Cardiac muscle cell (in vitro differentiated cells and primary cell): Measurements from ENCODE around the gene PRRT1B. TPM values are rescaled to one million over a fixed set of nuclear protein-coding genes. Genes with fewer than 3 reads are reported as not detected.

Experiments
- DNase-seq, 2 donors: peaks; one replicate each; pipeline versions ENCODE4 v3.0.0 to v3.0.0-alpha.2; 2010 to 2017; ENCODE audit warnings: low read depth in 1 of 2, low spot score in 1 of 2
- H3K27ac ChIP-seq: fragments of 200-600 bp; sonication (generic); 2 replicates; pipeline ENCODE4 v1.5.1; 2016
- H3K27me3 ChIP-seq: fragments of 200-600 bp; sonication (generic); 2 replicates; pipeline ENCODE4 v1.6.0; 2016; ENCODE audit warnings: control low read depth
- H3K36me3 ChIP-seq: fragments of 200-600 bp; sonication (generic); 2 replicates; pipeline ENCODE4 v1.5.1; 2016; ENCODE audit warnings: control low read depth
- H3K4me1 ChIP-seq: fragments of 200-600 bp; sonication (generic); 2 replicates; pipeline ENCODE4 v1.8.1; 2017; ENCODE audit warnings: low read depth, mild to moderate bottlenecking, mixed run types
- H3K4me3 ChIP-seq: fragments of 200-600 bp; sonication (generic); 2 replicates; pipeline ENCODE4 v1.5.1; 2016; ENCODE audit warnings: mild to moderate bottlenecking
- H3K9me3 ChIP-seq: fragments of 200-600 bp; sonication (generic); 2 replicates; pipeline ENCODE4 v1.5.1; 2017; ENCODE audit warnings: low read depth, mild to moderate bottlenecking, control low read depth
- polyA plus RNA-seq: library from polyadenylated mRNA; unstranded; fragments of >200 nt; fragmentation: Nextera tagmentation; extraction: Ambion mirVana; gene quantifications from 2 replicates; pipeline ENCODE4 v1.2.1, GENCODE V29; 2016
- total RNA-seq: library from RNA; depleted of rRNA; stranded (reverse); fragments of >200 nt; gene quantifications from 2 replicates; pipeline ENCODE4 v1.2.3, GENCODE V29; 2016
- TF ChIP-seq, protein P1 (sequence below): IDR thresholded peaks from 2 replicates; pipeline ENCODE4 v1.5.1; 2012; ENCODE audit warnings: low read depth, mild to moderate bottlenecking, low read length

The PRRT1B gene
- total and polyA plus RNA-seq, 2 experiments from 2014 or later = not detected

DNA sequence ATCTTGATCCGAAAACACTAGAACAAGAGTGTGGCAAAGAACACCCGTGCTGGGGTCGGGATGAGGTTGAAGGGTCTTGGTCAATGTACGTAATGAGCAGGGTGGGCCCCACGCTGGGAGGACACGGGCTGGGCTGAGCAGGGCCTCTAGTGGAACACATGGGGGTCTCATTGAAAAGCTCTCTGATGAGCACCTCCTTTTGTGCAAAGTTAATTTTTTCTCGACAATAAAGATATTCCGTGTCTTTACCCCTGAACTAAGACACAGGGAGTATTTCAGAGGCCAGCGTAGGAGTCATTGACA lies 22.3 kb upstream of the PRRT1B start:
- DNase-seq = no peak
- Histone ChIP-seq H3K36me3 (peaks cover 46% of the 10 kb centered on the region), H3K4me3 (no peak overlapping the region), H3K27me3 (no peaks in the 10 kb centered on the region), H3K9me3 (no peaks in the 10 kb centered on the region), H3K27ac (no peak overlapping the region), H3K4me1 (peaks cover 2% of the 10 kb centered on the region)
- TF ChIP-seq, protein P1, sequence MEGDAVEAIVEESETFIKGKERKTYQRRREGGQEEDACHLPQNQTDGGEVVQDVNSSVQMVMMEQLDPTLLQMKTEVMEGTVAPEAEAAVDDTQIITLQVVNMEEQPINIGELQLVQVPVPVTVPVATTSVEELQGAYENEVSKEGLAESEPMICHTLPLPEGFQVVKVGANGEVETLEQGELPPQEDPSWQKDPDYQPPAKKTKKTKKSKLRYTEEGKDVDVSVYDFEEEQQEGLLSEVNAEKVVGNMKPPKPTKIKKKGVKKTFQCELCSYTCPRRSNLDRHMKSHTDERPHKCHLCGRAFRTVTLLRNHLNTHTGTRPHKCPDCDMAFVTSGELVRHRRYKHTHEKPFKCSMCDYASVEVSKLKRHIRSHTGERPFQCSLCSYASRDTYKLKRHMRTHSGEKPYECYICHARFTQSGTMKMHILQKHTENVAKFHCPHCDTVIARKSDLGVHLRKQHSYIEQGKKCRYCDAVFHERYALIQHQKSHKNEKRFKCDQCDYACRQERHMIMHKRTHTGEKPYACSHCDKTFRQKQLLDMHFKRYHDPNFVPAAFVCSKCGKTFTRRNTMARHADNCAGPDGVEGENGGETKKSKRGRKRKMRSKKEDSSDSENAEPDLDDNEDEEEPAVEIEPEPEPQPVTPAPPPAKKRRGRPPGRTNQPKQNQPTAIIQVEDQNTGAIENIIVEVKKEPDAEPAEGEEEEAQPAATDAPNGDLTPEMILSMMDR = no peak

DNA sequence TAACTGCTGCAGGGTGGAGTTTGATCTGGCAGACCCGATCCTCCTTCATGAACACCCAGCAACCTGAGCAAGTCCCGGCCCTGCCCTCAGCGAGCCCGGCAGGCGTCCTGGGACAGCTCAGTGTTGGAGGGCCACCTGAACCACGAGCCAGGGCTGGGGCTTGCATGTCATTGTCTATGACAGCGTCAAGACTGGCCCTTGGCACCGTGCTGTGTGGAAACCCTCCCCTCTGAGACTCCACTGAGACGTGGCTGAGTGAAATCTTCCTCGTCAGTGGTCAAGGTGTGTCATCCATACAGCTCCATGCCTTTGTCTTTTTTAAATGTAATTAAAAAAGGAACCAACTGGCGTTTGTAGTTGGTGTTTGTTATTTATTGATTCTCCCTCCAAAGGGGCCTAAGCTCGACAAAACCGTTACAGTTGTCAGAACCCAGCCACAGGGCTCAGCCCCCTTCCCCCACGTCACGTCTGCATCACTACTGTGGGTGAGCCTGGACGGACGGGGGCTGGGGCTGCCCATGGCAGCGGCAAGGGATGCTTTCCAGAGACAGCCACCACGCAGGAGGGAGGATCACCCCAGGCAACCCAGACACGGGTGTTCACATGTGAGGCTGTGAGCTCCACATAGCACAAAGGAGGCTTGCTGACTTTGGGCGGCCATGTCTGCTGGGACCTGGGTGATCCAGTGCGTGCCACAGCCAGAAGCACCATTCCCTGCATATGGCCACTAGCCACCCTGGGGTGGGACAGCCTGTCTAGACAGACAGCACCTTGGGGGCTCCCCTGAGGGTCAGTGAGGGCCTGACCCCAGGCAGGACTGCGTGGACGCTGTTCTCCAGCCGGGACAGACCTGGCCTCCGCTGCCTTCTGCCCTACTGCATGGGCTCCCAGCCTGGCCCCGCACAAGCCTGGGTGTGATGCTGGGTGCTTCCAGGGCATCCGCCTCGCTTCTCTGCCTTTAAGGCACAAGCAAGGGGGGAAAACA lies 21.6 kb upstream of the PRRT1B start:
- H3K36me3 ChIP-seq = peaks cover 47% of the 10 kb centered on the region
- H3K27ac ChIP-seq = peak overlapping the region; percentile 68
- H3K4me1 ChIP-seq = no peaks in the 10 kb centered on the region
- H3K4me3 ChIP-seq = no peak overlapping the region
- TF ChIP-seq, protein P1 = no peak
- H3K9me3 ChIP-seq = no peaks in the 10 kb centered on the region
- DNase-seq = no peak
- H3K27me3 ChIP-seq = no peaks in the 10 kb centered on the region

DNA sequence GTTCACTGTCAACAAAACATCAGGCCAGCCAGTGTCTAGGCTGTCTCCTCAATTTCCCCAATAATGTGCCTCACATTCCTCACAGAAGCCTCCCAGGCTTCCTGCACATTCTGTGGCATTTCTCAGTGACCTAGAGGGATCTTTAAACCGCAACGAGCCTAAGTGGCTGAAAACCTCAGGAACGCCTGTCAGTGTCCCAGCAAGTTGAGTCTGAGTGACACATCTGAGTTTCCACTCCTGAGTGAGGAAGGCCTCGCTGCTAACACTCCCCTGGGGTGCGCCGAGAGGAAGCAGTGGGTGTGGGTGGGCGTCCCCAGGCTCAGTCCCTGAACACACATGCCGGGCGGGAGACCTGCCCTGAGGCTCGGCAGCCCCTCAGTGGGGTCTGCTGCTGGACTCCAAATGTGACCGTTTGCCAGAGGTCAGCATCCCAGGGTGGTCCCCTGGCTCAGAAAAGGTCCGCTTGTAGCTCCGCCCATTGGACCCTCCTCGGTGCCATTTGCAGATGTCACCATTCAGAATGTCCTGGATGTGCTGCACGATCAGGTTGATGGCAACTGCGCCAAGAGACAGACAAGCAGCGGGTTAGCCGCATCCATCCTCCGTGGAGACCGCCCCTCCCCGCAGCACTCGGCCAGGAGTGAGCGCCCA lies 20.5 kb upstream of the PRRT1B start:
- Histone ChIP-seq H3K4me3 (no peak overlapping the region), H3K27me3 (no peaks in the 10 kb centered on the region), H3K27ac (peak overlapping the region; percentile 68), H3K9me3 (no peaks in the 10 kb centered on the region), H3K36me3 (peaks cover 39% of the 10 kb centered on the region), H3K4me1 (no peaks in the 10 kb centered on the region)
- no peak for DNase-seq
- TF ChIP-seq, protein P1 = no peak

DNA sequence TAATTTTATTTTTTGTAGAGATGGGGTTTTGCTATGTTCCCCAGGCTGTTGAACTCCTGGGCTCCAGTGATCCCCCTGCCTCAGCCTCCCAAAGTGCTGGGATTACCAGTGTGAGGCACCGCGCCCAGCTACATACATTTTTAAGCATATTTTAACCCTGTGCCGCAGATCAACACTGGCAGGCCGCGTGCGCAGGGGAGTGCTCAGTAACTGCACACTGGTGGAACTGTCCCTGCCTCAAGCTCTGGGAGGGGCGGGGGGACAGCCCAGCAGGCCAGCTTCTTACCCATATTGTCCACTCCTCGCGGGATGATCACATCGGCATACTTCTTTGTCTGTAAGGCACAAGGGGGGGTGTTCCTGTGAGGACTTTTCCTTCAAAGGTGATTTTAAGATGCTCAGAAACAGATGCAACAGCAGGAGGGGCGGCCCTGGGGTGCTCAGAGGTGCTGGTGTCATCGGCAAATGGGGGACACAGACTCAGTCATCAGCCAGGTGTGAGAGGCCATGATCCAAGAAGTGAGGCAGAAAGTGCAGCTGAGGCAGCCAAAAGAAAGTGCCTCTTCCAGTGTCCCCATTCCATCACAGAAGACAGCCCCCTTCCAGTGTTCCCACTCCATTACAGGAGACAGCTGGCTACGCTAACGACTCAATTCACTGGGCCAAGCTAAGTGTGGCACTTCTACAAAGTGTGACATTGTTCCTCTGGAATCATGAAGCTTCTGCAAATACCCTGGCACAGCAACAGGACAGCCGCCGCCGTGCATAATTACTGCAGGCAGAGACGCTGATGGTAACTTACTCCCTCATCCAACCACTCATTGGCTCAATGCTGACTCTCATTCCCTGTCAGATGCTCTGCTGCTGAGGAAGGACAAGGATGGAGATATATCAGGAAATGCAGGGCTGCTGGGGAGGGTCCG lies 19.4 kb upstream of the PRRT1B start:
- Histone ChIP-seq H3K4me3 (no peak overlapping the region), H3K4me1 (no peaks in the 10 kb centered on the region), H3K27ac (no peak overlapping the region), H3K27me3 (no peaks in the 10 kb centered on the region), H3K36me3 (peaks cover 29% of the 10 kb centered on the region), H3K9me3 (no peaks in the 10 kb centered on the region)
- TF ChIP-seq, protein P1 = no peak
- DNase-seq = no peak

DNA sequence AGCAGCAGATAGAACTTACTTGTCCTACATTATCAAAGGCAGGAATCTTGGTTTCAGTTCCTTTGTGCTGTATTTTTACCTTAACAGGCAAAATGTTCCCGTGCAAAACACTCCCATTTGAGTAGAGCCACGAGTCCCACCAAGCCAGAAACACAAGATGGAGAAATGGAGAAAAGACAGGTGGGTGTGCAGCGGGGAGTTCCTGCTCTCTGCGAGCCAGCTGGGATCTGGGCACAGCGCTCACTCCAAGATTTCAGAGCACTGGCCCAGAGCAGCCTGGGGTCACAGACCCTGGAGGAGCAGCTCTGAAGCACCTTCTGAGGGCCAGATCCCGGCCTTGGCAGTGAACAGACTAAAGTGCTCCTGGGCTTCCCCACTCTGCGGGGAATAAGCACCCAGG lies 17.1 kb upstream of the PRRT1B start:
- peaks cover 20% of the 10 kb centered on the region for H3K36me3 ChIP-seq
- no peaks in the 10 kb centered on the region for H3K4me1 ChIP-seq
- no peak overlapping the region for H3K4me3 ChIP-seq
- no peaks in the 10 kb centered on the region for H3K9me3 ChIP-seq
- no peak overlapping the region for H3K27ac ChIP-seq
- no peaks in the 10 kb centered on the region for H3K27me3 ChIP-seq
- no peak for DNase-seq
- TF ChIP-seq, protein P1 = no peak
